OCI-LY7 (cell line): ENCODE results near the gene OR2W3.

ENCODE experiments used
- EZH2phosphoT487 ChIP-seq: fragments of 200-600 bp; sonication (generic); IDR thresholded peaks from 2 replicates; pipeline ENCODE4 v1.6.1; 2018; ENCODE audit warnings: low read depth, borderline replicate concordance, mild to moderate bottlenecking, mixed run types, antibody characterized with exemption, low read length, moderate library complexity, mixed read lengths
- TF ChIP-seq, protein P1 (sequence below): fragments of 200-600 bp; sonication (generic); conservative IDR thresholded peaks from 2 replicates; pipeline ENCODE4 v1.5.1; 2014; ENCODE audit warnings: mild to moderate bottlenecking, antibody characterized with exemption, low read length, moderate library complexity, mixed read lengths

DNA sequence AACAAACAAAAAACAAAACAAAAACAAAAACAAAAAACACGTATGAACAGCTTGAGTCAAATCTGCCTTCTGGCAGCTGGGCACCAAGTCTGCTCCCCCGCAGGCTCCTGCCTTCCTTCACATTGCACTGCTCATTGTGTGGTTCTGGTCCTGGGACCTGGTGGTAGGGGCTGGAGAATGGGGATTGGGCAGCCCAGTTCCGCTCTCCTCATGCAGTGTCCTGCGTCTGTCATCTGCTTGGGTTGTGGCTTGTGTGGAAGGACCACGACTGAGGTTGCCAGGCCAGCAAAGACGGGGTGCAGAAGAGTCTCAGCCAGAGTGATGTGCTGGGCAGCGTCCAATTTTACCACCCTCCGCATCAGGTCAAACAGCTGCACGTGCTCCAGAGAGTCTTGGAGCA is 40.4 kb downstream of the OR2W3 start:
- TF ChIP-seq, protein P1, sequence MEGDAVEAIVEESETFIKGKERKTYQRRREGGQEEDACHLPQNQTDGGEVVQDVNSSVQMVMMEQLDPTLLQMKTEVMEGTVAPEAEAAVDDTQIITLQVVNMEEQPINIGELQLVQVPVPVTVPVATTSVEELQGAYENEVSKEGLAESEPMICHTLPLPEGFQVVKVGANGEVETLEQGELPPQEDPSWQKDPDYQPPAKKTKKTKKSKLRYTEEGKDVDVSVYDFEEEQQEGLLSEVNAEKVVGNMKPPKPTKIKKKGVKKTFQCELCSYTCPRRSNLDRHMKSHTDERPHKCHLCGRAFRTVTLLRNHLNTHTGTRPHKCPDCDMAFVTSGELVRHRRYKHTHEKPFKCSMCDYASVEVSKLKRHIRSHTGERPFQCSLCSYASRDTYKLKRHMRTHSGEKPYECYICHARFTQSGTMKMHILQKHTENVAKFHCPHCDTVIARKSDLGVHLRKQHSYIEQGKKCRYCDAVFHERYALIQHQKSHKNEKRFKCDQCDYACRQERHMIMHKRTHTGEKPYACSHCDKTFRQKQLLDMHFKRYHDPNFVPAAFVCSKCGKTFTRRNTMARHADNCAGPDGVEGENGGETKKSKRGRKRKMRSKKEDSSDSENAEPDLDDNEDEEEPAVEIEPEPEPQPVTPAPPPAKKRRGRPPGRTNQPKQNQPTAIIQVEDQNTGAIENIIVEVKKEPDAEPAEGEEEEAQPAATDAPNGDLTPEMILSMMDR, result no peak
- no peak for TF ChIP-seq EZH2phosphoT487
